Activated T-cell treated with anti-CD3 and anti-CD28 coated beads for 1 hour (primary cell): ENCODE data around the gene RBM38.

ENCODE experiments used
- DNase-seq: peaks from one replicate; pipeline ENCODE4 v3.0.0-alpha.2; 2020; ENCODE audit warnings: low read depth

Gene RBM38

DNA sequence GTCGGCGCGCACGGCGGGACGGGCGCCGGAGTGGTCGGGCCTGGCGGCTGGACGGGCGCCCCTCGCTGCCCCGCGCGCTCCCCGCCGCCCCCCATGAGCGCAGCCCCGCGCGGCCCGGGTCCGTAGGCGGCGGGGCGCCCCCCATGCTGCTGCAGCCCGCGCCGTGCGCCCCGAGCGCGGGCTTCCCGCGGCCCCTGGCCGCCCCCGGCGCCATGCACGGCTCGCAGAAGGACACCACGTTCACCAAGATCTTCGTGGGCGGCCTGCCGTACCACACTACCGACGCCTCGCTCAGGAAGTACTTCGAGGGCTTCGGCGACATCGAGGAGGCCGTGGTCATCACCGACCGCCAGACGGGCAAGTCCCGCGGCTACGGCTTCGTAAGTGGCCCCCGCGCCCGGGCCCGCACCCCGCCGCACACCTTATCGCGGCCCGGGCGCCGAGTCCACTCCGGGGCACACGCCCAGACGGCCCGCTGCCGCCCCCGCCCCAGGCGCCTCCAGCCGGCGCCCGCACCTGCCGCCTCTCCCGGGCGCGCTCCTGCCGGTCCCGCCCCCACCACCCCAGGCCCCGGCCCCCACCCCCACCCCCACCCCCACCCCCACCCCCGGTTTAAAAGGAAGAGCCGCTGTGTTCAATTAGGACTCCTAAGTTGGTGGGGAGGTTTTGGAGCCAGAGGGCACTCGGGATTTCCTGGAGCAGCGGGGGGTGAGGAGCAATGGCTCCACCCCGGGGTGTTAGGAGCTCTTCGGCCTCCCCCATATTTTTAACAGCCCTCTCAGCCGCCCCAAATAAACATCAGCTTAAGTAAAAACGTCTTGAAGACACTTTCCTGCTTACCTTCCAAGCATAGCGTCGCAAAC, 474 bp downstream of the RBM38 start:
- no peak for DNase-seq

- DNase-seq, result peak; percentile 67
Observed at GRCh38 chr20:57392512-57393271, 1.5 kb downstream of the RBM38 start.

- DNase-seq, result no peak
Observed at GRCh38 chr20:57393321-57394120, 2.3 kb downstream of the RBM38 start.

GRCh38 chr20:57394121-57395082, 3.2 kb downstream of the RBM38 start:
- no peak for DNase-seq

- DNase-seq, result no peak
Observed at GRCh38 chr20:57395111-57395966, 4.1 kb downstream of the RBM38 start.

DNA sequence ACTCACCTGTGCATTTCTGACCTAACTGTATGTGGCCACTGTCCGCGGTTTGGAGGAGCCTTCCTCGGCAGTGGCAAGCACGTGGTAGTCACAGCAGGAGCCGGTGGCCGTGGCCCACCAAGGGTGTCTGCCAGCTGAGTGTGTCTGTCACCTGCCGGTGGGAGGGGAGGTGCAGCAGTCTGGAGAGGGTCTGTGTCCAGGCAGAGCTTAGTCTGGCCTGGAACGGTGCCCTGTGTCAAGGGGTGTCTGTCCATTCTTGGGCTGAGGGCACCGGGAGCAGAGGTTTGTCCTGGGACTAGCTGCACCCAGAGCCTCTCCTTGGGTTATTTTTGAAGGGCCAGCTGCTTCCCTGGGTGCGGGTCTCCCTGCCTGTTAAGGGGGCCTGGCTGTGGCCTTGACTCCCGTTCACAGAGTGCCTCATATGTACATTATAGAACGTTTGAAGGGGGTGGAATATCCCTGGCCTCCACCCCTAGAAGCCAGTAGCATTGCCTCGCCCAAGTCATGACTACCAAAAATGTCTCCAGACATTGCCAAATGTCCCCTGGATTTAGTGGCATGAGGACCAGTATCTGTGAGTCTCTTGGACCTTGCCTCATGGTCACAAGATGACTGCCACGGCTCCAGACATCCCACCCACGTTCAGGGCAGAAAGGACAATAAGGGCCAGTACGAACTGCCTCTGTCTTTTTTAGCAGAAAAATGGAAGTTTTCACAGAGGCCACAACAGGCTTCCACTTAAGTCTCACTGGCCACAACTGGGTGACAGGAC, 5.2 kb downstream of the RBM38 start:
- no peak for DNase-seq

DNA sequence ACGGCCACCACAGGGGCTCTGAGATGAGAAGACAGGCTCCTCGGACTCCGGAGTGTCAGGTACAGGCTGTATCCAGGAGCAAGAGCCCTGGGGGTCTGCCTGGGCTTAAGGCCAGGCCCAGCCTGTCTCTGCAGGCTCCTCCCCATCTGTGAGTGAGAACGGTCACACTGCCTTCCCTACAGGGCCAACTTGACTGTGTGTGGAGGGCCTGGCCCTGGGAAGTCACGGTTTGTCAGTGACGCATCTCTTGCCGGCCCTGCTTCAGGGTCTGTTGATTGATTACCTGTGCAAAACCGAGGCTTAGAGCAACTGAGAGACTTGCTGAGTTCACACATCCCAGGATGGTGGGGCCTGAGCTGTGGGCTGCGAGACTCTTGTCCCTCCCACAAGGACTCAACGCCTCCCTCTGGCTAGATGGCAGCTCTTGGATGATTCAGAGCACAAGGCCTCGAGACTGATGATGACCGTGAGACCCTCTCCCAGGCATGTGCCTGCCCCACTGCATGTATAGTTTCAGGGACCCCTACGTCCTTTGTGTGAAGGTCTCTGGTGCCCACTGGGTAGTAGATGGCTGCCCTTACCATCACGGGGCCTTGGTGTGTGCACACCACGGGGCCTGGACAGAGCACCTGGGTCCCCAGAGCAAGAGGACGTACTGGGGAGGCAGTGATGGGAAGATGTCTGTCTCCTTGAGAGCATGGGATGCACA, 5.9 kb downstream of the RBM38 start:
- no peak for DNase-seq

- peak; percentile 54 for DNase-seq
Observed at GRCh38 chr20:57397693-57398108, 6.5 kb downstream of the RBM38 start.

GRCh38 chr20:57398231-57398821, 7.1 kb downstream of the RBM38 start:
- peak; percentile 83 for DNase-seq

DNA sequence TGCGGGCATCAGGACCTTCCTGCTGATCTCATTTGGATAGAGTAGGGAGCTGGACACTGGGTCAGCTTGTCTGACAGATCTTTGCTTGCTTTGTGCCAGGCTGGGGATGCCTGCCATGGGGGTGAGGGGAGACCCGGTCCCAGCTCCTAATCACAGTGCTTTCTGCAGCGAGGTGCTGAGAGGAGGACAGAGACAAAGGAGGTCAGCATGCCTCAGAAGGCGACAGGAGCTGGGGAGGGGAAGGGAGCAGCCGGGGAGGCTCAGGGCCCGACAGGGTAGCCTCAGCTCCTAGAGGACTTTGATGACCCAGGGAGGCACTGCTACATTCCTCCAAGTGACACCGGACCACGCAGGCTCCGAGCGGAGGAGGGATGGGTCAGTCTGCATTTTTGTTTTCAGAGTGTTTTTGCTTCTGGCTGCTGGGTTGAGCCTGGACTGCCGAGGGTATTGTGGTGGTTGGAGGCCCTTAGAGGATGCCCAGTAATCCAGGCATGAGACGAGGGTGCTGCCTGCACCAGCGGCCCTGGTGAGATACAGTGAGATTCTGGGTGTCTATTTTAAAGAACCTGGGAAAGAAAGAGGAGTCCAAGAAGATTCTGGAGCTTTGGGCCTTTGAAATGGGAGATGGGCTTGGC, 7.8 kb downstream of the RBM38 start:
- no peak for DNase-seq

DNA sequence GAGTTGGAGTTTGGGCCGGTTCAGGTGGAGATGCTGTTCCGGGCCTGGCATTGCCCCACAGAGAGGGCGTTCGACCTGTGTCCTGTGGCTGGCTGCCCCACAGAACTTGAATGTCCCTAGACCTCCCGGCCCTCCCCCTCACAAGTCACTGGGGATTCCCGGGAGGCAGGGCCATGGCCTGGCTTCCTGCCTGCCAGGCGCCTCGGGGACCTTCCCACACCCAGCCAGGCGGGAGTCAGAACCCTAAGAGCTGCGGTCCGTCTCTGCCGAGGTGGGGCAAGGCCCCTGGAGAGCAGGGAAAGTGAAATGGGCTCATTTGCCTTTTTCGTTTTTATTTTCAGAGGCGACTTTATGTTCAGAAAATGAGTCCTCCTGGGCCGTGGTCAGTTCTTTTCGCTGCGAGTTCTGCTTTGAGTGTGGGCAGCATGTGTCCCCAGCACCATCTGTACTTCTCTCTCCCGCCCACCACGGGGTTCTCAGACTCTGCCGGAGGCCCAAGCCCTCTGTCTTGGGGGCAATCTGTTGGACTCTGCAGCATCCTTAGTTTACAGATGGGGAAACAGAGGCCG, 8.5 kb downstream of the RBM38 start:
- no peak for DNase-seq

DNA sequence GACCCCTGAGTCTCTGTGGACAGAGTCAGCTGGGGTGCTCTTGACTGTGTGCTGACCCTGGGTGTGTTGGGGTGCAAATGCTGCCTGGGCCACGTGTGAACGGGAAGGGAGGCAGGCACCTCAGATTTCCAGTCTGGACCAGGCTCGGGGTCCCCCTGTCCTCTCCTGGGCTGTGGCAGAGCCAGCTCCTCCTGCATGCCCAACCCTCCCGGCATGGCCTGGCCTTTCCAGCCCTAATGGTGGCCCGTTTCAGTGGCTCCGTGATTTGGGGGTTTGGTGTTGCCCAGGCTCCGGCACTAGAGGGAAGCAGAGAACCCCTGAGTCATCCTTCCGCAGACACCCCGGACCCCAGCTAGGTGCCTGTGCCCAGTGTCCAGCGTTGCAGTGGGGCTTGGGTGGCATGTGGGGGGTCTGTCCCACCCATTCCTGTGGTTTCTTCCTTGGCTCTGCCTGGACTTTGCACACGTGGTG, 9.1 kb downstream of the RBM38 start:
- DNase-seq, result no peak

DNA sequence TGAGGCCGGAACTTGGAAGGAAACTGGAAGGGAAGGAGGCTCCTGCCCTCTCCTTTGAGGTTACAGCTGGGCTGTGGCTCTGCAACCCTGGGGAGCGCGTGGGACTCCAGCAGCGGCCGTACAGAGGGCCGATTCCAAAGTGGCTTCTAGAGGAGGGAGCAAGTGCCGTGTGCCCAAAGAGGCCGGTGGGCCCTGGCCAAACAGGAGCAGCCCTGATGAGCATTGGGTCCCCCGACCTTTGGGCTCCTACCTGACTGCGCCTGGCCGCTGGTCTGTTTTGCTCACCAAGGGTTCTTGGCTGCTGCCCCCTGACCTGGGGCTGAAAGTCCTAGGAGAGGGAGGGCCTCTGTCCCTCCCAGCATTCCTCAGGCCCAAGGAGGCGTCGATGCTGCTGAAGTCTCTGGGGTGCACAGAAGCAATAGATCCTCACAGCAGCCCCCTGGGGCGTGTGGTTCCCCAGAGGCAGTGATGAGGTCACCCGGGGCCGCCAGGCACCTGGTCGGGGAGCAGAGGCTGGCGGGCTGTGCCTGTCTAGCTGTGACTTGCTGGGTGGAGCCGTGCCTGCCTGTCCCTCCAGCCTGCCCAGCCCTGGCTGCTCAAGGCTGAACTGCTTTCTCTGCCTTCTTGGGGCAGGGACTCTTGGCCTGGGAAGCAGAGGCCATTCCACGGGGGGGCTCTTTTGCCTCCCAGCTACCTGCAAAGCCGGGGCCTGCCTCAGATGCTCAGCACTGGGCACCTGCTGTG, 9.8 kb downstream of the RBM38 start:
- DNase-seq, result no peak

DNA sequence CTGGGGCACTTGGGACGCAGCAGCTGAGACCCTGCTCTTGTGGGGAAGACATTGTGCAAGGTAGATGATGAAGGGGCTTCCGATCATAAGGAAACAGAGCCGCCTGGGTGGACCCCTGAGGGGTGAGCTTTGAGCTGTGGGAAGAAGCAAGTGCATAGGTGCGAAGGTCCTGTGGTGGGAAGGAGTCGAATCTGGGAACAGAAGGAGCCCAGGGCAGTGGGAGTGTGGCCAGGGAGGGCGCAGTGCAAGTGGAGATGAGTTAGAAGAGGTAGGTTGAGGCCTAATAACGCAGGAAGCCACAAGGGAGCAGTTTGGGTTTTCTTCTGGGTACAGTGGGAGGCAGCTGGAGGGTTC, 10.3 kb downstream of the RBM38 start:
- no peak for DNase-seq

DNA sequence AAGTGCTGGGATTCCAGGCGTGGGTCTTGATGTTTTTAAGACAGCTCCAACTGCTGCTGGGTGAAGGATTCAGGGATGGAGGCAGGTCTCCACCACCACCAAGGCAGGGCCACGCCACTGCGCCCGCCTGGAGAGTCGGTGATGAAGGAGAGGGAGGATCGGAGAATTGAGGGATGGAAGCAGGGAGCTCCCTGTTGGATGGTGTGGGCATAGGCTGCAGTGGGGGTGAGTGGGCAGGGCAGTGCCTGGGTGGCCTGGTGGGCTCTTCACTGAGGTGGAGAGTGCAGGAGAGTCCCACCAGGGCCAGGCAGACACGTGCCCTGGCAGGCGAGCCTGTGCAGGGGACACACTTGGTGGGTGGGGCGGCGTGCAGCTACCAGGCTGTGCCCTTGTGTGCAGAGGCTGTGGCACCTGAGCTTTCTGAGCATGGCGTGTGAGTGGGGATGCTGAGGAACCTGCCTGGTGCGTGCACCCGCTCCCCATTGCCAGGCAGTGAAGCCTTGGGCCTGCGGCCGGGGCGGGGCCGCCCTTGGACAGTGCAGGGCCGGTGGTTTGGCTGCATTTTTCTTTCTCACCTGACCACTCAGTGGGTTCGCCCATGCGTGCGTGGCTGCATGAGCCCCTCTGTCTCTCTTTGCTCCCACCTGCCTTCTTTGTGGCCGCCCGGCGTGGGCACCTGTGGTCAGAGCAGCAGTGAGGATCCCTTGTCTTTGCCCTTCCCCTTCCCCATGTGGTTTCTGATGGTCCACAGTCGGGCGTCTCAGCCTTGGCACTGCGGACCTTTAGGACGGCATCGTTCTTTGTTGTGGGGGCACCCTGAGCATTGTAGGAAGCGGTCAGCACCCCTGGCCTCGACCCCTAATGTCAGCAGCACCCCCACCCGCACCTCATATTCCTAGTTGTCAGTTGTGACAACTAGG, 11.3 kb downstream of the RBM38 start:
- DNase-seq, result no peak

DNA sequence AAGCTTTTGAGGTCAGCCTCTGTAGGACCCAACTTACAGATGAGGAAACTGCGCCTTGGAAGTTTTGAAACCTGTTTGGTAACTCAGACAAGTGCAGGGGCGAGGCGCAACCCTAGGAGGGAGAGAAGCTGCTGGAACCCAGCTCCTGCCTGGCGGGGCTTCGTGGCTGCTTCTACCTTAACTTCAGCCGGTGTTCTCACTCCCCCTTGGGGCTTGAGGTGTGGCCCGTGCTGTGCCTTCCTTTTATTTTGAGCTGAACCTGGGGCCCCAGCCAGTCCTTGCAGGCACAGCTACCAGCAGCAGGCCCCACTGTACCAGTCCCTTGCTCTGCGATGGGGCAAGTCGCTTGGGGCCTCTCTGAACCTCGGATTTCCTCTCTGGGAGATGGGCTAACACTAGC, 12.0 kb downstream of the RBM38 start:
- no peak for DNase-seq
